ENCODE results near the gene STARD5.

DNA sequence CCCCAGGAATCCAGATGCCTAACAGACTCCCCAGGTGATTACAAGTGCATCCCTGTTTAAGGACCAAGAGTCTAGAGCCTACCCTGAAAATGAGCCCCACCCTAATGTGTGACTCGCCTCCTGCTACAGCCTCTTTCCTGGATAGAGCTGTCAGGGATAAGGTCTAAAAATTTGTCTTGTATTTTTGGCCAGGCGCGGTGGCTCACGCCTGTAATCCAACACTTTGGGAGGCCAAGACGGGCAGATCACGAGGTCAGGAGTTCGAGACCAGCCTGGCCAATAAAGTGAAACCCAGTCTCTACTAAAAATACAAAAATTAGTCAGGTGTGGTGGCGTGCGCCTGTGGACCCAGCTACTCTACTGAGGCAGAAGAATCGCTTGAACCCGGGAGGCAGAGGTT, 38.8 kb upstream of the STARD5 start:
- TF ChIP-seq, protein P1, sequence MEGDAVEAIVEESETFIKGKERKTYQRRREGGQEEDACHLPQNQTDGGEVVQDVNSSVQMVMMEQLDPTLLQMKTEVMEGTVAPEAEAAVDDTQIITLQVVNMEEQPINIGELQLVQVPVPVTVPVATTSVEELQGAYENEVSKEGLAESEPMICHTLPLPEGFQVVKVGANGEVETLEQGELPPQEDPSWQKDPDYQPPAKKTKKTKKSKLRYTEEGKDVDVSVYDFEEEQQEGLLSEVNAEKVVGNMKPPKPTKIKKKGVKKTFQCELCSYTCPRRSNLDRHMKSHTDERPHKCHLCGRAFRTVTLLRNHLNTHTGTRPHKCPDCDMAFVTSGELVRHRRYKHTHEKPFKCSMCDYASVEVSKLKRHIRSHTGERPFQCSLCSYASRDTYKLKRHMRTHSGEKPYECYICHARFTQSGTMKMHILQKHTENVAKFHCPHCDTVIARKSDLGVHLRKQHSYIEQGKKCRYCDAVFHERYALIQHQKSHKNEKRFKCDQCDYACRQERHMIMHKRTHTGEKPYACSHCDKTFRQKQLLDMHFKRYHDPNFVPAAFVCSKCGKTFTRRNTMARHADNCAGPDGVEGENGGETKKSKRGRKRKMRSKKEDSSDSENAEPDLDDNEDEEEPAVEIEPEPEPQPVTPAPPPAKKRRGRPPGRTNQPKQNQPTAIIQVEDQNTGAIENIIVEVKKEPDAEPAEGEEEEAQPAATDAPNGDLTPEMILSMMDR (conservative IDR thresholded peaks at IDR 0.05; ENCODE audit: low read depth, low read length), result no peak
- no peak for TF ChIP-seq SMC3 (IDR thresholded peaks at IDR 0.05; ENCODE audit: low read depth, low read length)
- no peak for TF ChIP-seq POLR2A (IDR thresholded peaks at IDR 0.05; ENCODE audit: low read depth, low read length)
- no peak for TF ChIP-seq RFX5 (IDR thresholded peaks at IDR 0.05; ENCODE audit: low read depth, low read length)
- no peak for TF ChIP-seq USF2 (IDR thresholded peaks at IDR 0.05; ENCODE audit: low read depth, low read length)
- no peak for TF ChIP-seq NFE2L2 (IDR thresholded peaks at IDR 0.05; ENCODE audit: low read depth, low read length)
- TF ChIP-seq CHD1 (IDR thresholded peaks at IDR 0.05; ENCODE audit: low read depth, low read length), result no peak

Data from IMR-90 (cell line).